ENCODE results near the gene CYB561D1. TPM values are rescaled to one million over a fixed set of nuclear protein-coding genes. Genes with fewer than 3 reads are reported as not detected.

Gene CYB561D1
- total RNA-seq, 1 donor from 2014 or later, result 13.1 TPM

GRCh38 chr1:109491372-109491771, 2.5 kb upstream of the CYB561D1 start:
- Histone ChIP-seq H3K27ac (no peak overlapping the region), H3K27me3 (no peaks in the 10 kb centered on the region), H3K9me3 (no peaks in the 10 kb centered on the region), H3K4me3 (no peak overlapping the region), H3K36me3 (peaks cover 14% of the 10 kb centered on the region), H3K4me1 (peaks cover 13% of the 10 kb centered on the region)
- TF ChIP-seq CTCF (IDR thresholded peaks at IDR 0.05), result no peak
- ATAC-seq (no peak), DNase-seq (no peak)
- intact Hi-C loops (cut with DNase I), result loop anchor here (5.0 kb wide), 1 partner anchor 41 kb away; no protein-coding TSS in a partner anchor

DNA sequence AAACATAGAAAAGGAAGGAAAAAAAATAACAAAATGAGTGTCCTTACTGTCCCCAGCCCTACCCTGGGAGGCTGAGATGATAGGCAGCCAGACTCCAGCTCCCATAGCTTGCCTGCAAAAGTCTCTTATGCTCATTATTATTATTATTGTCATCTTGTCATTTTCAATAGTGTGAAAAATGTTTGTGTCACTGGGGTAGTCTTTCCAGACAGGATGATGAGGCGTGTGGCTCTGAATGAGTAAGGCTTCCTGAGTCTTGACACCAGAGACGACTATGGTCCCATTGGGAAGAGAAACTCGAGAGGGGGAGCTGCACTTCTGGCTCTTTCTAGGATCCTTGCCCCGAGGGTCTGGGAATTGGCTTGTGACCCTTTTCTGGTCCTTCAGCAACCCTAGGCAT, 1.1 kb upstream of the CYB561D1 start:
- no peak overlapping the region for H3K27ac ChIP-seq
- peaks cover 20% of the 10 kb centered on the region for H3K36me3 ChIP-seq
- ATAC-seq (no peak), DNase-seq (no peak)
- no peaks in the 10 kb centered on the region for H3K27me3 ChIP-seq
- TF ChIP-seq CTCF (IDR thresholded peaks at IDR 0.05), result no peak
- no peaks in the 10 kb centered on the region for H3K9me3 ChIP-seq
- H3K4me1 ChIP-seq, result peaks cover 13% of the 10 kb centered on the region
- no peak overlapping the region for H3K4me3 ChIP-seq
- intact Hi-C loops (cut with DNase I), result loop anchor here (5.0 kb wide), 1 partner anchor 40 kb away; no protein-coding TSS in a partner anchor

DNA sequence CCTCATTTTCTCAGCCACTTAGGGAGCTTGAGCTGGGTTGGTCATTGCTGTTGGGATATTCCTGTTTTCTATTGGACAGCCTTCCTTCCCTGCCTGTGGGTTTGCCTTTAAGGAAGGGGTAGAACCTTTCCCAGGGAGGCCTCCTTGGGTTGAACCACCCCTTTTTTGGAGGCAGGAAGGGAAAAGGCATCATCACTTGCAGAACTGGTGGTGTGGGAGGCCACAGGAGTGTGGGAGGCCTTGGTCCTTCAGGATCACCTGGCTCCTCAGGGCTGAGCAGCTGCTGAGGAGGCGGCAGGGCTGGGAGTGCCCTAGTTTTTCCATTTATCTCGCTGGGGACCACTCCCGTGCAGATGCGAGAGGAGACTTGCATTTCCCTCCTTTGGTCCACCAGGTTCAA, 667 bp upstream of the CYB561D1 start:
- Histone ChIP-seq H3K4me1 (peaks cover 13% of the 10 kb centered on the region), H3K27ac (peak overlapping the region; percentile 80), H3K27me3 (no peaks in the 10 kb centered on the region), H3K36me3 (peaks cover 20% of the 10 kb centered on the region), H3K4me3 (no peak overlapping the region), H3K9me3 (no peaks in the 10 kb centered on the region)
- ATAC-seq, result no peak
- intact Hi-C loops (cut with DNase I), result loop anchor here (5.0 kb wide), 1 partner anchor 39 kb away; no protein-coding TSS in a partner anchor
- no peak for DNase-seq
- no peak for TF ChIP-seq CTCF (IDR thresholded peaks at IDR 0.05)

DNA sequence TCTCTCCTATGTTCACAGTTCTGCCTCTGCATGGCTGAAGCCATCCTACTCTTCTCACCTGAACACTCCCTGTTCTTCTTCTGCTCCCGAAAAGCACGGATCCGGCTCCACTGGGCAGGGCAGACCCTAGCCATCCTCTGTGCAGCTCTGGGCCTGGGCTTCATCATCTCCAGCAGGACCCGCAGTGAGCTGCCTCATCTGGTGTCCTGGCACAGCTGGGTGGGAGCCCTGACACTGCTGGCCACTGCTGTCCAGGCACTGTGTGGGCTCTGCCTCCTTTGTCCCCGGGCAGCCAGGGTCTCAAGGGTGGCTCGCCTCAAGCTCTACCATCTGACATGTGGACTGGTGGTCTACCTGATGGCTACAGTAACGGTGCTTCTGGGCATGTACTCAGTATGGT, 1.8 kb downstream of the CYB561D1 start:
- H3K27ac ChIP-seq, result no peak overlapping the region
- H3K4me3 ChIP-seq, result no peak overlapping the region
- ATAC-seq (no peak), DNase-seq (no peak)
- no peaks in the 10 kb centered on the region for H3K9me3 ChIP-seq
- intact Hi-C loops (cut with DNase I), result no loop called here
- peaks cover 14% of the 10 kb centered on the region for H3K36me3 ChIP-seq
- H3K4me1 ChIP-seq, result peaks cover 33% of the 10 kb centered on the region
- no peak for TF ChIP-seq CTCF (IDR thresholded peaks at IDR 0.05)
- H3K27me3 ChIP-seq, result no peaks in the 10 kb centered on the region

- intact Hi-C loops (cut with DNase I), result no loop called here
- Histone ChIP-seq H3K36me3 (peaks cover 14% of the 10 kb centered on the region), H3K4me3 (no peak overlapping the region), H3K9me3 (no peaks in the 10 kb centered on the region), H3K27me3 (no peaks in the 10 kb centered on the region), H3K4me1 (peaks cover 49% of the 10 kb centered on the region), H3K27ac (no peak overlapping the region)
- ATAC-seq (no peak), DNase-seq (no peak)
- no peak for TF ChIP-seq CTCF (IDR thresholded peaks at IDR 0.05)
These were observed 3.7 kb downstream of the CYB561D1 start for GRCh38 chr1:109497449-109498160.

Measured in upper lobe of right lung (tissue), 1 donor.